Activated T-cell treated with anti-CD3 and anti-CD28 coated beads, Interleukin-2, amount 50 U/mL, for 4 hours (primary cell): Measurements from ENCODE around the gene PRR15. TPM values are rescaled to one million over a fixed set of nuclear protein-coding genes. Genes with fewer than 3 reads are reported as not detected.
"Not testable (repeated sequence)": the region's sequence is repeated elsewhere in the genome, so short reads cannot be mapped to it uniquely, and the experiment has no call there.

Experiments
- ATAC-seq, 2 donors: fragments of 200-7000 bp; cut with Tn5 transposase; one replicate each; pipeline ENCODE4 v1.10.0; 2021
- DNase-seq: peaks from one replicate; pipeline ENCODE4 v3.0.0-alpha.2; 2020
- H3K27me3 Mint-ChIP-seq: one replicate; pipeline ENCODE4 v1.8.0; 2021; ENCODE audit warnings: low read depth, mixed read lengths
- H3K36me3 Mint-ChIP-seq: one replicate; pipeline ENCODE4 v1.8.0; 2022; ENCODE audit warnings: mixed read lengths; ENCODE audit not compliant: insufficient read depth
- H3K4me1 Mint-ChIP-seq: one replicate; pipeline ENCODE4 v1.8.0; 2021; ENCODE audit warnings: low read depth, mixed read lengths
- H3K4me3 Mint-ChIP-seq: one replicate; pipeline ENCODE4 v1.8.0; 2021; ENCODE audit warnings: mild to moderate bottlenecking, moderate library complexity, mixed read lengths
- H3K9me3 Mint-ChIP-seq: one replicate; pipeline ENCODE4 v1.8.0; 2021; ENCODE audit warnings: mixed read lengths
- total RNA-seq, 3 donors: library from RNA; stranded (reverse); gene quantifications; one replicate each; pipeline ENCODE4 v1.2.1, GENCODE V29; 2021

The PRR15 gene, protein sequence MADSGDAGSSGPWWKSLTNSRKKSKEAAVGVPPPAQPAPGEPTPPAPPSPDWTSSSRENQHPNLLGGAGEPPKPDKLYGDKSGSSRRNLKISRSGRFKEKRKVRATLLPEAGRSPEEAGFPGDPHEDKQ
- under 1 TPM in 2 of 3 donors, not detected in 1; 0.11 TPM for total RNA-seq

DNA sequence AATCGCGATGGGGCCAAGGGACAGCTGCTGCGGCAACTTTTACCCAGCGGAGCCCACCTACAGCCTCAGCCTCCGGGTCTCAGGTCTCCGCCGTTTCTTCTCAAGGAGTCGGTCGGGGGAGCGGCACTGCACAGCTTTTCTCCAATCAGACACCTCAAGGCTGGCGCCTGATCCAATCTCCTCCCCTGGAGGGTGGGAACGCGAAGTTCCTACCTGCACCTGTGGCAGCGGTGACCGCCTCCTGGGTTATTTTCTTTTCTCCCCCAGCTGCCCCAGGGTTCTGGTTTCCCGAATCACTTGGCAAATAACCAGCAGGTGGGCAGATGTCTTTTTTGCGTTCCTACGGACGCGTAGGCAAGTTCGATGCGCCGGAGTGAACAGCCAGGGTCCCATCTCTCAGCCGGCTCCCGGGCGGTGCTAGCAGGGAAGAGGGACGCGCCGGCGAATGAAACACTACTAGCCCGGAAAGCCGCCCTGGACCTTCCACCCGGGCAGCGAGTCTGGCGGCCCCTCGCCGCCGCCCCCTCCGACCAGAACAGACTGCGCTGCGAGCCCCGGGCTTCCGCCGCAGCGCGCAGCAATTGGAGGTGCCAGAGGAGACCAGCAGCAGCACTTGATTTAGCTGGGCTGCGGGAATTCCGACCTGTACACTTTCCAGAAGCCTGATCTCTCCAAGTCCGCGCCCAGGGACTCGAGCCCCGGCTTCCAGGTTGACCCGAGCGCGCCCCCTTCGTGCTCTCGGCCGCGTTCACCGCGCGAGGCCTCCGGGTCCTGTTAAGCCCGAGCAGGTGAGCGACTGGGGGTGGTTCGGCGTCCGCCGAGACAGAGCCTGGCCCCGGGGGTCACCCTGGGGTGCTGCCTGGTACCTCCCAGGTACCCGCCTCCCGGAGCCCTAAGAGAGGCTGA, at the start of gene PRR15:
Gene PRR15 (plus strand): TSS at position 246 of the 906 bp plus-strand sequence. CDS start 2,495 bp downstream, outside the sequence.
- no peak for DNase-seq
- no peaks in the 10 kb centered on the region for H3K9me3 Mint-ChIP-seq
- H3K27me3 Mint-ChIP-seq, result peaks cover 62% of the 10 kb centered on the region
- H3K4me3 Mint-ChIP-seq, result peak within 1 kb of the TSS; percentile 54
- ATAC-seq, result peak in 1 of 2 donors; percentile 47
- H3K36me3 Mint-ChIP-seq, result no peaks in the 10 kb centered on the region
- H3K4me1 Mint-ChIP-seq, result peaks cover 13% of the 10 kb centered on the region

DNA sequence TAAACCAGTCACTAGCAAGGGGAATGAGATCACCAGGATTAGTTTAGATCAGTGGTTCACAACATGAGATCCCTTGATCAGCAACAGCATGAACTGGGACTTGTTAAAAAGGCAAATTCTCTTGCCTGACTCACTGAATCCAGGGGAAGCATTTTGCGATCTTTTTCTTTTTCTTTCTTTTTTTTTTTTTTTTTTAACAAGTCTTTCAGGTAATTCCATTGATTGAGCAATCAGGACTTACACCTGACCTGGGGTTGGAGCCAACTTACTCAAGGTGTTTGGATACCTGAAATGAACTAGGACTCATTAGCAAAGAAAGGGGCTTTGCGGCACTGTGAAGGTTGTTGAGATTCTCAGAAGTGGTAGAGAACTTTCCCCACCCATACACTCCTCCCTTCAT, 47.1 kb upstream of the PRR15 start:
- H3K4me3 Mint-ChIP-seq, result no peak overlapping the region
- ATAC-seq (no peak), DNase-seq (no peak)
- H3K36me3 Mint-ChIP-seq, result no peaks in the 10 kb centered on the region
- no peaks in the 10 kb centered on the region for H3K27me3 Mint-ChIP-seq
- peaks cover 4% of the 10 kb centered on the region for H3K9me3 Mint-ChIP-seq
- no peaks in the 10 kb centered on the region for H3K4me1 Mint-ChIP-seq

DNA sequence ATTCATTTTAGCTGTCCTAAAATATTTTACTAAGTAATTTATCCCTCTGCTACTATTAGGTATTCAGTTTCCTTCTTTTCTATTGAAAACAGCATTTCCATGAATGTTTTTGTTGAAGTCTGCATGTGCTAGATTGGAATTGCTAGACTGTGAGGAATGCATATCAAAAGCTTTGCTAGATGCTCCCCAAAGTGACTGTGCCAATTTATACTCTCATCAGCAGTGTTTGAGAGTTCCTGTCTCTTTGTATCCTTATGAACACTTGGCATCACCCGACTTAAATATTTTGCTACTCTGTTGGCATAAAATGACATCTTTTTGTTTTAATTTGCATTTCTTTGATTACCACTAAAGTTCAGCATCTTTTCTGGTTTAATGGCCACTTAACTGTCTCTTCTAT, 45.0 kb upstream of the PRR15 start:
- ATAC-seq (no peak), DNase-seq (no peak)
- peaks cover 8% of the 10 kb centered on the region for H3K9me3 Mint-ChIP-seq
- no peaks in the 10 kb centered on the region for H3K27me3 Mint-ChIP-seq
- no peaks in the 10 kb centered on the region for H3K4me1 Mint-ChIP-seq
- no peaks in the 10 kb centered on the region for H3K36me3 Mint-ChIP-seq
- no peak overlapping the region for H3K4me3 Mint-ChIP-seq

DNA sequence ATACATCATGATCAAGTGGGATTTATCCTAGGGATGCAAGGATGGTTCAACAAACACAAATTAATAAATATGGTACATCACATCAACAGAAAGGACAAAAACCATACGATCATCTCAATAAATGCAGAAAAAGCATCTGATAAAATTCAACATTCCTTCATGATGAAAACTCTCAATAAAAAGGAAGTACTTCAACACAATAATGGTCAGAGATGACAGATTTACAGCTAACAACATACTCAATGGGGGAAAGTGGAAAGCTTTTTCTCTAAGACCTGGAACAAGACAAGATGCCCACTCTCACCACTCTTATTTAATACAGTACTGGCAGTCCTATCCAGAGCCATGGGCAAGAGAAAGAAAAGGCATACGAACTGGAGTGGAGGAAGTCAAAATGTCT, 39.9 kb upstream of the PRR15 start:
- Mint-ChIP-seq H3K27me3 (peaks cover 3% of the 10 kb centered on the region), H3K4me1 (no peaks in the 10 kb centered on the region), H3K4me3 (no peak overlapping the region), H3K36me3 (no peaks in the 10 kb centered on the region), H3K9me3 (peaks cover 8% of the 10 kb centered on the region)
- no peak for DNase-seq
- ATAC-seq, result no peak

DNA sequence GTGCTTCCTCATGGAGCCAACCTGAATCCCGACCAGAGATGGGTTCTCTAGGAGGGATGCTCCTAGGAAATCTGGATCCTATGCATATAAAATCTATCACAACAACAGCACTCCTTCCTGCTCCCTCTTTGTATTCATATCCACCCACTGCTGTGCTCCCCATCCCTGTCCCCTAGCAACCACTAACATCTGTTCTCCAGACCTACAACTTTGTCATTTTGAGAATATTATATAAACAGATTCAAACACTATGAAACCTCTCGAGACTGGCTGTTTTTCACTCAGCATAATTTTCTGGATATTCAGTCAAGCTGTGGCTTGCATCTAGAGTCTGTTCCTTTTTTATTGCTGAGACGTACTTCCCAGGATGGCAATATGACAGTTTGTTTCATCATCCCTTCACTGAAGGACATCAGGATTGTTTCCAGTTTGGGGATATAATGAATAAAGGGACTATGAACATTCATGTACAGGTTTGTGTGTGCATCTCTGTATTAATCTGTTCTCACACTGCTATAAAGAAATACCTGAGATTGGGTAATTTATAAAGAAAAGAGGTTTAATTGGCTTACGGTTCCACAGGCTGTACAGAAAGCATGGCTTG, 36.0 kb upstream of the PRR15 start:
- H3K4me3 Mint-ChIP-seq, result no peak overlapping the region
- DNase-seq (no peak), ATAC-seq (no peak)
- H3K9me3 Mint-ChIP-seq, result peaks cover 3% of the 10 kb centered on the region
- no peaks in the 10 kb centered on the region for H3K36me3 Mint-ChIP-seq
- no peaks in the 10 kb centered on the region for H3K4me1 Mint-ChIP-seq
- peaks cover 5% of the 10 kb centered on the region for H3K27me3 Mint-ChIP-seq

DNA sequence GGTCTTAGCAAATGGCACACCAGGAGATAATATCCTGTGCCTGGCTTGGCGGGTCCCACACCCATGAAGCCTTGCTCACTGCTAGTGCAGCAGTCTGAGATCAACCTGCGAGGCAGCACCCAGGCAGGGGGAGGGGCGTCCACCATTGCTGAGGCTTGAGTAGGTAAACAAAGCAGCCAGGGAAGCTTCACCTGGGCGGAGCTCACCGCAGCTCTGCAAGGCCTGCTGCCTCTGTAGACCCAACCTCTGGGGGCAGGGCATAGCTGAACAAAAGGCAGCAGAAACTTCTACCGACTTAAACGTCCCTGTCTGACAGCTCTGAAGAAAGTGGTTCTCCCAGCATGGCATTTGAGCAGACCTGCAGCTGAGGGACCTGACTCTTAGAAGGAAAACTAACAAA, 35.1 kb upstream of the PRR15 start:
- not testable (repeated sequence) for H3K4me1 Mint-ChIP-seq, H3K27me3 Mint-ChIP-seq, H3K4me3 Mint-ChIP-seq, DNase-seq, ATAC-seq, H3K9me3 Mint-ChIP-seq, H3K36me3 Mint-ChIP-seq

DNA sequence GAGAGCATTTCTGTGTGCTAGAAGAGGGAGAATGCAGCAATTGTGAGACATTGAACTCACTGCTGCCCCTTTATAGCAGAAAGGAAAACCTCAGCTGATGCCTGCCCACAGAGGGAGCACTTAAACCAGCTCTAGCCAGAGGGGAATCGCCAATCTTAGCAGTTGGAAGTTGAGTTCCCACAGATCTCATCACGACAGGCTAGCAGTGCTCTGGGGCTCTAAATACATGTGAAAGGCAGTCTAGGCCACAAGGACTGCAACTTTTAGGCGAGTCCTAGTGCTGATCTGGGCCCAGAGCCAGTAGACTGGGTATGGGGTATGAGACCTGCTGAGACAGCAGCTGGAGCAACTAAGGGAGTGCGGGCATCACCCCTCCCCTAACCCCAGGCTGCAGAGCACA, 25.2 kb upstream of the PRR15 start:
- no peak overlapping the region for H3K4me3 Mint-ChIP-seq
- H3K27me3 Mint-ChIP-seq, result peaks cover 7% of the 10 kb centered on the region
- ATAC-seq (no peak), DNase-seq (no peak)
- H3K36me3 Mint-ChIP-seq, result no peaks in the 10 kb centered on the region
- H3K4me1 Mint-ChIP-seq, result no peaks in the 10 kb centered on the region
- H3K9me3 Mint-ChIP-seq, result peaks cover 3% of the 10 kb centered on the region

DNA sequence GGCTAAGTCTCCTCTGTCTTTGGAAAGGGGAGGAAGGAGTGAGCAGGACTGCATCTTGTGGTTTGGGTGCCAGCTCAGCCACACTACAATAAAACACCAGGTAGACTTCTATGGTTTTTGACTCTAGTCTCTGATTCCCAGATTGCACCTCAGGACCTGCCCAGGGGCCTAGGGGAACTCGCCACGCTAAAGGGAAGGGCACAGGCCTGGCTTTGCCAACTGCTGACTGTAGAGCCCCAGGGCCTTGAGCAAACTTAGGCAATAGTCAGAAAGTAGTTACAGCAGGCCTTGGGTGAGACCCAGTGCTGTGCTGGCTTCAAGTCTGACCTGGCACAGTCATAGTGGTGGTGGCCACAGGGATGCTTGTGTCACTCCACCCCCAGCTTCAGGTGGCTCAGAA, 24.2 kb upstream of the PRR15 start:
- no peaks in the 10 kb centered on the region for H3K36me3 Mint-ChIP-seq
- DNase-seq, result no peak
- H3K4me1 Mint-ChIP-seq, result no peaks in the 10 kb centered on the region
- H3K9me3 Mint-ChIP-seq, result peaks cover 6% of the 10 kb centered on the region
- no peak overlapping the region for H3K4me3 Mint-ChIP-seq
- H3K27me3 Mint-ChIP-seq, result peaks cover 7% of the 10 kb centered on the region
- ATAC-seq, result no peak

DNA sequence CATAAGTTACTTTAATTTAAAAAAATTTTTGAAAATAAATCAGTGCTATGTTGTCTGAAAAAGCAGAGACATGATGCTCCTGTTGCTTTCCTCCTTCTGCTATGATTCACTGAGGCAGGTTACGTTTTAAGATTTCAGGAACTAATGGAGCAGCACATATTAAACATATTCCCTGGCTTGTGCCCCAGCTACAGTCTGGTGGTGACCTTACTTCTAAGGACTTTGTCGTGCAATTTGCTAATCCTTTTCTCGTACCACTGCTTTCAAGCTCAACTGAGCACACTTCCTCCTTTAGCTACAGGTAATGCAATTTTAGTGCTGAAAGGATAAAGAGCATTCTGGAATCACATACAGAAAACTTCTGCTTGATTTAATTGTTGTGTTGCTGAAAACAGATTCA, 16.2 kb upstream of the PRR15 start:
- H3K4me1 Mint-ChIP-seq, result no peaks in the 10 kb centered on the region
- DNase-seq, result no peak
- H3K36me3 Mint-ChIP-seq, result no peaks in the 10 kb centered on the region
- ATAC-seq, result no peak
- H3K9me3 Mint-ChIP-seq, result peaks cover 6% of the 10 kb centered on the region
- no peak overlapping the region for H3K4me3 Mint-ChIP-seq
- H3K27me3 Mint-ChIP-seq, result peaks cover 9% of the 10 kb centered on the region

DNA sequence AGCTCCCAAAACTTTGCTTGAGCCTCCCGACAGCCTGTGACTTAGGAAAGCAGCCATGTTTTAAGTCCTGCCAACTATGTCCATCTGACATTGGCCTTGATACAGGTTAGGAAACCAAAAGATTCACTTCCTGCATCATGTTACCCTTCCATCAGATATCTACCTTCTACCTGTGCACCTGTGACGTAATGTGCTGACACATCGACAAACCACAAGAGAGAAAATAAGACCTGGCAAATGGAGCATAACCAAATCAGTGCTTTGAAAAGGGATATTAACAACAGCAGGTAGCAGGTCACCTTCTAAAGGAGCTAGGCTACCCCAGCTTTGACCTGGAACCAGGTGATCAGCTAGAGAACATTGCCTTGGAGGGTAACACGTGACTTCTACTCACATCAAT, 14.8 kb upstream of the PRR15 start:
- Mint-ChIP-seq H3K9me3 (peaks cover under 1% of the 10 kb centered on the region), H3K4me1 (no peaks in the 10 kb centered on the region), H3K27me3 (peaks cover 11% of the 10 kb centered on the region), H3K36me3 (no peaks in the 10 kb centered on the region), H3K4me3 (no peak overlapping the region)
- ATAC-seq, result no peak
- DNase-seq, result no peak

DNA sequence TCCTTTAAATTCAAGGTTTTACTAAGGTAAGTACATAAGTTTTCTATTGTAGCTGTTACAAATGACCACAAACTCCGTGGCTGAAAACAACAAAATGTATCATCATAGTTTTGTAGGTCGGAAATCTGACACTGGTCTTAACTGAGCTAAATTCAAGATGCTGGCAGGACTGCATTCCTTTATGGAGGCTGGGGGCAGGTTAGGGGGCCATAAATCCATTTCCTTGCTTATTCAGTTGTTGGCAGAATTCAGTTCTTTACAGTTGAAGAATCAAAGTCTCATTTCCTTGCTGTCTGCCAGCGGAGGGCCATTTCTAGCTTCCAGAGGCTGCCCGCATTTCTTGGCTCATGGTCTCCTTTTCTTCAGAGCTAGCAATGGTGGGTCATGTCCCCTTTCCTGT, 11.2 kb upstream of the PRR15 start:
- H3K4me1 Mint-ChIP-seq, result no peaks in the 10 kb centered on the region
- ATAC-seq (no peak), DNase-seq (no peak)
- H3K36me3 Mint-ChIP-seq, result no peaks in the 10 kb centered on the region
- peaks cover 15% of the 10 kb centered on the region for H3K27me3 Mint-ChIP-seq
- no peak overlapping the region for H3K4me3 Mint-ChIP-seq
- no peaks in the 10 kb centered on the region for H3K9me3 Mint-ChIP-seq

DNA sequence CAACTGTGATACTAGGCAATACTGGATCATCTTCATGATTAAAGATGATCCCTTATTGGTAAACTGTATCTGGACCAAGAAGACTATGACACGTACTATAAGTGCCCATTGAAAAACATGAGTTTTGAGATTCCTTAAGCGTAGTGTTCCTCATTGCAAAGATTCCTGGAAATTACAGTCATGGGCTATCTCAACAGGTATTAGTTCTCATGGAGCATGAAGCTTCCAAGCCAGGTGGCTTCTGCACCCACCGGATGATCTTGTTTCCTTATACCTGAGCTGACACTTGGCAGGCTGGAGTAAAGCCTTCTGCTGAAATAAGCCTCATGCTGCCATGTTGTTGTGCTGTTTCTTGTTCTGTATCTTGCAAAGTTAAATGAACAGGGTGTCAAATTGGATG, 8.6 kb upstream of the PRR15 start:
- DNase-seq (no peak), ATAC-seq (no peak)
- H3K9me3 Mint-ChIP-seq, result no peaks in the 10 kb centered on the region
- H3K36me3 Mint-ChIP-seq, result no peaks in the 10 kb centered on the region
- no peak overlapping the region for H3K4me3 Mint-ChIP-seq
- H3K27me3 Mint-ChIP-seq, result peaks cover 17% of the 10 kb centered on the region
- no peaks in the 10 kb centered on the region for H3K4me1 Mint-ChIP-seq

DNA sequence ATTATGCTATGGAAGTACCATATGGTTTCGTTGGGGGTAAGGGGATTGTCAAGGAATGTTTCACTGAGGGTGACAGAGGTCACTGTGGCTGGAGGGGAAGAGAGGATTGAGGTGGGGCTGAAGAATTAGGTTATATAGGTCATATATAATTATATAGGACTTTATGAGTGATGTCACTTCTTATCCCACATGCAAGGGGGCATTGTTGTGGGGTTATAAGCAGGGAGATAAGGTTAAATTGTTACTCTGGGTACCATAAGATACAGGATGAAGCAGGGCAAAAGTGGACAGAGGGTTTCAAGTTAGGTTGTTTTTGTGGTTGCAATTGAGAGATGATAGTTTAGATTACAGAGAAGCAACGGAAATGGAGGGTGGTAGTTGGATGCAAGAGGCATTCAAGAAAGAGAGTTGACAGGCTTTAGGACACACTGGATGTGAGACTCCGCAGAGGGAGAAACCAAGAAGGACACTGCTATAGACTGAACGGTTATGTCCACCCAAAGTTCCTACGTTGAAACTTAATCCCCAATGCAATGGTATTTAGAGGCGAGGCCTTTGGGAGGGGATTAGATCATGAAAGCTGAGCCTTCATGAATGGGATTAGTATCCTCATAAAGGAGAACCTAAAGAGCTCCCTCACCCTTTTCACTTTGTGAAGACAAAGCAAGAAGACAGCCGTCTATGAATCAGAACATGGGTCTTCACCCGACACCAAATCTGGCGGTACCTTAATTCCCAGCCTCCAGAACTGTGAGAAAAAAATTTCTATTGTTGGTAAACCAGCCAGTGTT, 7.0 kb upstream of the PRR15 start:
- ATAC-seq (no peak), DNase-seq (no peak)
- Mint-ChIP-seq H3K4me1 (no peaks in the 10 kb centered on the region), H3K4me3 (no peak overlapping the region), H3K9me3 (no peaks in the 10 kb centered on the region), H3K27me3 (peaks cover 25% of the 10 kb centered on the region), H3K36me3 (no peaks in the 10 kb centered on the region)

DNA sequence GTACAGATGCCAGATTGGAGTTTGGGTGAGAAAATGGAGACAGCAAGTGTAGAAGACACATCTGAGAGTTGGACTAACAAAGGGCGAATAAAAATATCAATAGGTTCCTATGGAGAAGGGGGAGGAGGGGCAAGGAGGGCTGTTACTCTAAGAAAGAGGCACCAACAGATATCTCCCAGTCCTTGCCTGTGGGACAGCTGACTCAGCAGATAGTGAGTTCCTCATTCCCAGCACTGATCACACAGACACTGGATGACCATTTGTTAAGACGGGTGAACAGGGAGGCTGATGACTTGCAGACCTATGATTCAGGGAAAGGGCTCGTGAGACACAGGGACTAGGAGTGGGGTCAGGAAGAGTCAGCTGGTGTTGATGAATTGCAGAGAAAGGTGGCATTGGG, 5.7 kb upstream of the PRR15 start:
- DNase-seq (no peak), ATAC-seq (no peak)
- Mint-ChIP-seq H3K4me3 (no peak overlapping the region), H3K9me3 (no peaks in the 10 kb centered on the region), H3K27me3 (peaks cover 29% of the 10 kb centered on the region), H3K36me3 (no peaks in the 10 kb centered on the region), H3K4me1 (no peaks in the 10 kb centered on the region)
